Transverse colon (tissue), 4 donors: Measurements from ENCODE around the gene PGA3. TPM values are rescaled to one million over a fixed set of nuclear protein-coding genes. Genes with fewer than 3 reads are reported as not detected.

ENCODE experiments used
- DNase-seq: peaks from one replicate; pipeline ENCODE4 v3.0.0-alpha.2; 2019
- H3K27ac ChIP-seq, 4 donors: fragments of 200-600 bp; sonication (generic); 2 replicates each; pipeline ENCODE4 v1.5.1; 2016 to 2018; ENCODE audit warnings: inconsistent platforms in 4 of 4
- H3K27me3 ChIP-seq: fragments of 200-600 bp; sonication (generic); 2 replicates; pipeline ENCODE4 v1.5.1; 2017; ENCODE audit warnings: inconsistent platforms
- H3K36me3 ChIP-seq, 4 donors: fragments of 200-600 bp; sonication (generic); 2 replicates each; pipeline ENCODE4 v1.5.1; 2017 to 2019; ENCODE audit warnings: inconsistent platforms in 4 of 4
- H3K4me1 ChIP-seq, 4 donors: fragments of 200-600 bp; sonication (generic); 2 replicates each; pipeline ENCODE4 v1.5.1; 2017 to 2020; ENCODE audit warnings: inconsistent platforms in 4 of 4
- H3K4me3 ChIP-seq, 4 donors: fragments of 200-600 bp; sonication (generic); 1 replicate in 1 of 4; 2 replicates in 3 of 4; pipeline versions ENCODE4 v1.5.1 to v1.6.1; 2017 to 2019; ENCODE audit warnings: inconsistent platforms in 4 of 4
- H3K9me3 ChIP-seq, 2 donors: fragments of 200-600 bp; sonication (generic); 2 replicates each; pipeline ENCODE4 v1.5.1; 2017 to 2019; ENCODE audit warnings: inconsistent platforms in 2 of 2
- CTCF ChIP-seq, 5 experiments: fragments of 200-600 bp in 3 of 5; fragments of 450-650 bp in 2 of 5; sonication (generic) in 3 of 5; IDR thresholded peaks; 1 replicate in 2 of 5; 2 replicates in 3 of 5; pipeline ENCODE4 v1.5.1; 2016 to 2017; ENCODE audit warnings: antibody characterized with exemption in 5 of 5, inconsistent platforms in 3 of 5, mild to moderate bottlenecking in 2 of 5, moderate library complexity in 1 of 5
- EP300 ChIP-seq: sonication (generic); formaldehyde crosslinking; IDR thresholded peaks from one replicate; pipeline ENCODE4 v1.6.1; 2017; ENCODE audit warnings: antibody characterized with exemption, low read depth
- POLR2A ChIP-seq: fragments of 450-650 bp; IDR thresholded peaks from one replicate; pipeline ENCODE4 v1.6.1; 2016; ENCODE audit warnings: antibody characterized with exemption, mild to moderate bottlenecking, moderate library complexity
- POLR2AphosphoS5 ChIP-seq, 3 donors: sonication (generic); formaldehyde crosslinking; IDR thresholded peaks; one replicate each; pipeline ENCODE4 v1.6.1; 2016; ENCODE audit warnings: antibody characterized with exemption in 3 of 3
- WGBS, 2 donors: methylation state at CpG; one replicate each; pipeline ENCODE4 v1.1.5; 2018; ENCODE audit warnings: low coverage in 1 of 2; 5-methylcytosine and 5-hydroxymethylcytosine counted together
- in situ Hi-C, 4 donors: fragments of 200-750 bp; cut with MboI; loops; one replicate each; pipeline versions ENCODE4 v1.15.0 to v1.15.1; 2017; ENCODE audit warnings: low sequenced_read_pairs in 3 of 4, low pct_ligation_motif_present in 1 of 4, low pct_unique_long_range_greater_than_20kb in 1 of 4
- intact Hi-C: fragments of 100-400 bp; cut with DNase I; formaldehyde crosslinking; loops from one replicate; pipeline ENCODE4 v1.15.1; 2023; ENCODE audit warnings: low total_unique reads
- total RNA-seq, 4 donors: library from RNA; depleted of rRNA; stranded (reverse); fragments of >200 nt; gene quantifications; one replicate each; pipeline ENCODE4 v1.1.0, GENCODE V29; 2016

Gene PGA3
- total RNA-seq, 4 donors from 2014 or later, result 1.5 to 20.1 TPM; not detected in 2

- in situ Hi-C loops, result no loop called here
- TF ChIP-seq EP300 (no peak), POLR2AphosphoS5 (IDR thresholded peaks at IDR 0.05) (no peak), POLR2A (no peak), CTCF (IDR thresholded peaks at IDR 0.05) (no peak)
- 50 to 74% methylated on average over 4 to 5 of the region's 5 CpGs for WGBS, 2 donors
- H3K4me3 ChIP-seq, result no peak overlapping the region
- no peaks in the 10 kb centered on the region for H3K36me3 ChIP-seq
- H3K27ac ChIP-seq, result peak overlapping the region in 1 of 4 donors; percentile 11
- H3K4me1 ChIP-seq, result peaks cover 33 to 85% (median 72%) of the 10 kb centered on the region in 4 donors
- no peaks in the 10 kb centered on the region for H3K27me3 ChIP-seq
- no peak for DNase-seq
- no peaks in the 10 kb centered on the region for H3K9me3 ChIP-seq
- intact Hi-C loops, result no loop called here
Measured at GRCh38 chr11:61155741-61156140, 47.6 kb upstream of the PGA3 start.

DNA sequence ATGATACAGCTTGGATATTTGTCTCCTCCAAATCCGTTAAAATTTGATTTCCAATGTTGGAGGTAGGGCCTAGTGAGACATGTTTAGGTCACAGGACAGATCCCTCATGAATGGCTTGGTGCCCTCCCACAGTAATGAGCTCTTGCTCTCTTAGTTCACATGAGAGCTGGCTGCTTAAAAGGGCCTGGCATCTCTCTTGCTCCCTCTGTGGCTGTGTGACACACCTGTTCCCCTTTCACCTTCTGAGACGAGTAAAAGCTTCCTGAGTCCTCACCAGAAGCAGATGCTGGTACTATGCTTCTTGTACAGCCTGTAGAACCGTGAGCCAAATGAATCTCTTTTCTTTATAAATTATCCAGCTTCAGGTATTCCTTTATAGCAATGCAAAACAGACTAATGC lies 45.6 kb upstream of the PGA3 start:
- no peaks in the 10 kb centered on the region for H3K27me3 ChIP-seq
- peaks cover 13 to 73% (median 61%) of the 10 kb centered on the region in 4 donors for H3K4me1 ChIP-seq
- peak overlapping the region; percentile 89 to 98 (median 97) for H3K27ac ChIP-seq
- no peak for TF ChIP-seq POLR2A
- TF ChIP-seq POLR2AphosphoS5 (IDR thresholded peaks at IDR 0.05), result no peak
- no peak for TF ChIP-seq CTCF (IDR thresholded peaks at IDR 0.05)
- TF ChIP-seq EP300, result no peak
- no peaks in the 10 kb centered on the region for H3K9me3 ChIP-seq
- intact Hi-C loops, result no loop called here
- no peak overlapping the region for H3K4me3 ChIP-seq
- in situ Hi-C loops, result no loop called here
- no peaks in the 10 kb centered on the region for H3K36me3 ChIP-seq
- no peak for DNase-seq
- 50 to 58% methylated on average over 2 to 3 of the region's 3 CpGs for WGBS, 2 donors

DNA sequence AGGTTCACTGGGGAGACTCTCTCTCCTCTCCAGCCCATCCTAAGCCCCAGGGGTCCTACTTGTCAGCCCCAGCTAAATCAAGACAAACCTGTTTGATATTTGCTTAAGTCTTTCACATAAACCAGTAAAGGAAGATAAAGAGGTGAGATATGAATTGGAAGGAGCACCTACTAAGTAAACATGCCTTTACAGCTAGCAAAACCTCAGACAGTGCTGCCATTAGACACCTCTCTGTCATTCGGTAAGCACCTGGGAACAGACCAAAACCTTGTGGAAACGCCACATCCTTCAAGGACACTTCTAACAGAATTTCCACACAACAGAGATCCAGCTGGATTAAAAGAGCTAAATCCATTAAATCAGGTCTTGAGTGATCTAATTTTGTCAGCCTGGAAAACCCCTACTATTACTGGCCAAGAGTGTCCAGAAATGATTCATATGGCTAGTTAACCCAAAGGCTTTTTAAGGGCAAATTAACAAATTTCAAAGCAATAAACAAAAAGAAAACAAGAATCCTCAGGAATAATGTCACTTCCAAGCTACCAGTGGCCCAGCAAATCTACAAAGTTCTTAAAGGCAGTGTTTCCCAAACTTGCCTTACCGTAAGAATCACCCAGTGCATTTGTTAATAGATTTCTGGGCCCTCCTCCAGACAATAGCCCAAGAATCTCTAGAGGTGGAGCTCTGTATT lies 44.5 kb upstream of the PGA3 start:
- TF ChIP-seq POLR2AphosphoS5 (IDR thresholded peaks at IDR 0.05) (peak in 1 of 3 donors; percentile 10), CTCF (IDR thresholded peaks at IDR 0.05) (no peak)
- intact Hi-C loops, result no loop called here
- 20 to 29% methylated on average over 1 to 3 of the region's 3 CpGs for WGBS, 2 donors

GRCh38 chr11:61160487-61161189 lies 42.7 kb upstream of the PGA3 start:
- H3K36me3 ChIP-seq, result no peaks in the 10 kb centered on the region
- in situ Hi-C loops, result no loop called here
- H3K4me1 ChIP-seq, result peaks cover 5 to 64% (median 48%) of the 10 kb centered on the region in 4 donors
- intact Hi-C loops, result no loop called here
- no peaks in the 10 kb centered on the region for H3K27me3 ChIP-seq
- no peak for DNase-seq
- peak overlapping the region; percentile 89 to 98 (median 97) for H3K27ac ChIP-seq
- H3K9me3 ChIP-seq, result no peaks in the 10 kb centered on the region
- WGBS, 2 donors, result 15% methylated on average over 15 of the region's 25 CpGs; no CpG with 5 or more reads in 1 of the 2 donors
- H3K4me3 ChIP-seq, result peak overlapping the region; percentile 55 to 94 (median 84)
- TF ChIP-seq POLR2A (no peak), POLR2AphosphoS5 (IDR thresholded peaks at IDR 0.05) (peak; percentile 23 to 60 (median 25)), EP300 (no peak), CTCF (IDR thresholded peaks at IDR 0.05) (no peak)

More for the DNA sequence above, 44.5 kb upstream of the PGA3 start:
- peak; percentile 34 for DNase-seq
- in situ Hi-C loops, result no loop called here
- Histone ChIP-seq H3K9me3 (no peaks in the 10 kb centered on the region), H3K36me3 (no peaks in the 10 kb centered on the region), H3K4me1 (peaks cover 5 to 62% (median 51%) of the 10 kb centered on the region in 4 donors), H3K4me3 (peak overlapping the region in 1 of 4 donors; percentile 3), H3K27ac (peak overlapping the region; percentile 89 to 98 (median 97)), H3K27me3 (no peaks in the 10 kb centered on the region)
